Measurements from ENCODE around the gene ARHGAP27.
"Not testable (repeated sequence)": the region's sequence is repeated elsewhere in the genome, so short reads cannot be mapped to it uniquely, and the experiment has no call there.

Gene ARHGAP27

DNA sequence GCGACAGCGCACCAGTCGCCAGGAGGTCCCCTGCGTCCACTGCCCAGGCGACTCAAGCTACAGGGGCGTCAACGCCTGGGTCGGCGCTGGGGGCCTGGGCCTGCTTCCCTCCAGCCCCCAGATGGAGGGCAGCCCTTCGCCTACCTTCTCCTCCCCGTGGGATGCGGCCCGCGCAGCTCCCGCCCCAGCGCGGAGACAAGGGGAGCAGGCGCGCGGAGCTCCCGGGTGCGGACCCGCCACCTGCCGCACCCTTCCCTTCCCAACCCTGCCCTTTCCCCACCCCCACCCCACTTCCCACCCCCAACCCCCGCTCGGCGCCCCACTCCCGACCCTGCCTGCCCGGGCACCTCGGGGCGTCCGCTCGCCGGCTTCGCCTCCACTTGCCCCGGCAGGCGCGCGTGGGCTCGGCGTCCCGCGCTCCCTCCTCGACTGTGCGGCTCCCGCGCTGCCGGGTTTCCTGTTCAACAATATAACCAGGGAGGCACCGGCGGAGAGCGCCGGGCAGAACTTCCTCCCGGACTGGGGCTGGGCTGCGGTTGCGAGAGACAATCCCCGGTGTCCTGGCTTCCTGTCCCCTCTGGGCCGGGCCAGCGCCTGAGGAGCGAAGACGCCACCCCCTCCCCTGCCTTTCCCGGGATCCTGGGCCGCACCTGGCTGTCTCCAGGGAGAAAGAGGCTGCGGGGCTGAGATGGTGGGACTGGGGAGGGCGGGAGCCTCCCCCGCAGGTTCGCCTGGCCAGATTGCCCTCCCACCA is at the start of gene ARHGAP27:
Gene ARHGAP27 (minus strand): TSS at position 466 of the 754 bp plus-strand sequence. CDS start 2,591 bp downstream, outside the sequence.
- no peak for DNase-seq (ENCODE audit: low read depth)

GRCh38 chr17:45482317-45482716 is 49.6 kb upstream of the ARHGAP27 start:
- DNase-seq (ENCODE audit: low read depth), result not testable (repeated sequence)

GRCh38 chr17:45475436-45475835 is 42.8 kb upstream of the ARHGAP27 start:
- DNase-seq (ENCODE audit: low read depth), result not testable (repeated sequence)

DNA sequence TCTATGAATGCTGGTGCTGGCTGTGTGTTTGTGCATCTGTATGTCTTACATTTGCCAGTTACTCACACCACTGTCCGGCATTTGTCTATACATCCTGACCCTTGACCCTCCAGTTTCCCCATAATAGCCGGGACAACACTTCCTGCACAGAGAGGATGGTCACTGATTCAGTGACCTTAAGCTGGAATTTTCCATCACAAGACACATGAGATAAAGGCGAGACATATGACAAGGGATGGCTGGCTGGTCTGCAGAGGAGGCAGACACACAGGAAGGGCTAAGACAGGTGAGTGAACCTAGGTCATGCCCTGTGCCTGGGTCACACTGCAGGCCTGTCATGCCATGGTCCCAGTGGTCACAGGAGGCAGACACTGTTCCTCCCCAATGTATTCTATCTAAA is 39.6 kb upstream of the ARHGAP27 start:
- not testable (repeated sequence) for DNase-seq (ENCODE audit: low read depth)

- DNase-seq (ENCODE audit: low read depth), result not testable (repeated sequence)
Observed at GRCh38 chr17:45469204-45469563, 36.5 kb upstream of the ARHGAP27 start.

DNA sequence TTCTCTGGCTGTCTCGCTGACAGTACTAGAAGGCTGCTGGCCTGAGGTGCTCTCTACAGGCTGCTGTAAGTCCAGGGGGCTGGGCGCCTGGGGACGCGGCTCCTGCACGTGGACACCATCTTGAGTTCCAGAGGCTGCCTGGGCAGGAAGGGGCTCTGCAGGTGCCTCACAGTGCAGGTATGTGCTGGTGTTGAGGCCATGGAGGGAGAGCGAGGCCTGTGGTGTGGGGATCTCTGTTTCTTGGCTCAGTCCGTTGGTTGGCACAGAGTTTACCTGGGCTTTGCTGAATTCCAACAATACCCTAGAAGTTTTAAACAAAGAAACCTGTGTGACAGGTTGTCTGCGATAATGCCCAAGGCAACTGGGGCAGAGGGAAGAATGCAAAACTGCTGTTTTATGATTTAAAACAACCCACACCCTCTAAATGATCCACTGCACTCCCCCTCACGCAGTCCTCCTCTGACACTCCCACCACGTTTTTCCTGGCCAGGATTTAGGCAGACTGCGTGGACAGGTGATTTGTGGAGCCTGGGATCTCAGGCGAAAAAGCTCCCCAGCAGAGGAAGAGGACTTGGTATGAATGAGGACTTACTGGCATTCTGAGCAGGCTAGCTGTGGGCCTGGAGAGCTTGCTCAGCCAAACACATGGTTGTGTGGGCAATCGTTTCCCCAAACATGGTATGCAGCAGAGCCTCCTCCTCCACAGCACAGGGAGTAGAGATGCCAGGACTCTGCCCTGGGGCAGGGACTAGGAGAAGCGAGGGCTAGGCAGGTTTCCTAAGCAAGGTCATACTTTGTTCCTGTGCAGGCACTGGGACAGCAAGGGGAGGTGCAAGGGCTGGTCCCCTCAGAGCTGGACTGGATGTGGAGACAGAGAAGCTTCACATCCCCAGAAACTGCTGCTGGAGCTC is 35.9 kb upstream of the ARHGAP27 start:
- DNase-seq (ENCODE audit: low read depth), result not testable (repeated sequence)

- not testable (repeated sequence) for DNase-seq (ENCODE audit: low read depth)
Observed at GRCh38 chr17:45461524-45462327, 29.1 kb upstream of the ARHGAP27 start.

DNA sequence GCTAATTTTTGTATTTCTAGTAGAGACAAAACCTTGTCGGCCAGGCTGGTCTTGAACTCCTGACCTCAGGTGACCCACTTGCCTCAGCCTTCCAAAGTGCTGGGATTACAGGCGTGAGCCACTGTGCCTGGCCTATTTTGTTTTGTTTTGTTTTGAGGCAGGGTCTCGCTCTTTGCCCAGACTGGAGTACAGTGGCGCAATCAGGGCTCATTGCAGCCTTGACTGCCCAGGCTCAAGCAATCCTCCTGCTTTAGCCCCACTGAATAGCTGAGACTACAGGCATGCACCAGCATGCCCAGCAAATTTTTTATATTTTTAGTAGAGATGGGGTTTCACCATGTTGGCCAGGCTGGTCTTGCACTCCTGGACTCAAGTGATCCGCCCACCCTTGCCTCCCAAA is 27.8 kb upstream of the ARHGAP27 start:
- not testable (repeated sequence) for DNase-seq (ENCODE audit: low read depth)

- not testable (repeated sequence) for DNase-seq (ENCODE audit: low read depth)
Observed at GRCh38 chr17:45454341-45454740, 21.7 kb upstream of the ARHGAP27 start.

DNA sequence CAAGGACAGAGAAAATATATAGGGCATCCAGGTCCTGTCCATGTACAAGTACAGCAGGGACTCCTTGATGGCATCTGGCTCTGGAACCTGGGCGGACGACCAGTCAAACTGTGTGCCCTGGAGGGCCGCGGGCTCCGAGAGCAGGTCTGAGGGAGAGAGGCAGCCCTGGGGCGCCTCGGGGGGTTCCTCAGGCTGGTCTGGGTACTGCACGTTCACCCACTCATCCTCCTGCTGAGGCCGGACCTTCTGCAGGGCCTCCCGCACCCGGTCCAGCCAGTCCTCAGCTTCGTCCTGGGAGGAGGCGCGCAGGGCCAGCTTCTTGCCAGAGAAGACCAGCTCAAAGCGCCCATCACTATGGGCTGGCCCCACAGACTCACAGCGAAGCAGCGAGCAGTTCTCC is 21.1 kb upstream of the ARHGAP27 start:
- DNase-seq (ENCODE audit: low read depth), result not testable (repeated sequence)

DNA sequence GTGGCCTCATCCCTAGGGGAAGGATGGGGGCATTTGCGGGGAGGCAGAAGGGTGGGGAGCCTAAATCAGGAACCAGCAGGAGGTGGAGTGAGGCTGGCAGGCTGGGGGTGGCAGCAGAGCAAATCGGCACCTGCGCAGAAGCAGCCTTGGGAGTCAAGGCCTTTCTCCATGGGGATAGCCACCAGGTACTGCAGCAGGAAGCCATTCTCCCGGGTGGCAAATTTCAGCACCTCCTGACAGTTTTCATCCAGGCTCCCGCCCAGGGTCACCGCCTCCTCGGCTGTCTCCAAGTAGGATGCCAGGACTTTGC is 20.5 kb upstream of the ARHGAP27 start:
- not testable (repeated sequence) for DNase-seq (ENCODE audit: low read depth)

DNA sequence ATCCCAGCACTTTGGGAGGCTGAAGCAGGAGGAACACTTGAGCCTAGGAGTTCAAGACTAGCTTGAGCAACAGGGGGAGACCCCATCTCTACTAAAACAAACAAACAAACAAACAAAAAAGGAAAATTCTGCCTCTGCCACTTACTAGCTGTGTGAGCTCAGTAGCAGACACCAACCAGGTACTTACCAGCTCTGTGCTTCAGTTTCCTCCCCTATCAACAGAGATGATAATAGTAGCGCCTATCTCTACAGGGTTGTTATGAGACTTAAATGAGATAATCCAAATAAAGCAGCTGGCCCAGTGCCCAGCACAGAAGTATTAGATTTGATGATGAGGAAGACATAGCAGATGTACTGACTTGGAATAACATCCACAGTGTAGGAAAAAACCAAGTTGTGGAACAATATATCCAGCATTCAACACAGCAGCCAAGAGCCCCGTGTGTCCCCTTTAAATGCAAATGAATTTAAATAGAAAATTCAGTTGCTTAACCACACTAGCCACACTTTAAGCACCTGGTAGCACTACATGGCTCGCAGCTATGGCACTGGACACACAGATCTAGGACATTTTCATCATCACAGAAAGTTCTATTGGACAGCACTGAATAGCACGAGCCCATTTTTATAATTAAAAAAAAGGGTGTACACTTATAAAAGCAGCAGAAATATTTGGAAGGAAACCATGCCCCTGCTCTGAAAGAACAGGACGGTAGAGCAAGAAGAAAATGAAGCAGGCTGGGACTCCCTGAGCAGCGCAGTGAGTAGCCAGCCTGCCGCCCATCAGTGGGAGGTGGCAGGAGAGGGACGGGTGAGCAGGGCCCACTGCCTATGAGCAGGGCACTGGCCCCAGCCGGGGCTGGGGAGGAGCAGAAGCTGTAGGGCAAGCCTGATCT is 19.9 kb upstream of the ARHGAP27 start:
- DNase-seq (ENCODE audit: low read depth), result not testable (repeated sequence)

DNA sequence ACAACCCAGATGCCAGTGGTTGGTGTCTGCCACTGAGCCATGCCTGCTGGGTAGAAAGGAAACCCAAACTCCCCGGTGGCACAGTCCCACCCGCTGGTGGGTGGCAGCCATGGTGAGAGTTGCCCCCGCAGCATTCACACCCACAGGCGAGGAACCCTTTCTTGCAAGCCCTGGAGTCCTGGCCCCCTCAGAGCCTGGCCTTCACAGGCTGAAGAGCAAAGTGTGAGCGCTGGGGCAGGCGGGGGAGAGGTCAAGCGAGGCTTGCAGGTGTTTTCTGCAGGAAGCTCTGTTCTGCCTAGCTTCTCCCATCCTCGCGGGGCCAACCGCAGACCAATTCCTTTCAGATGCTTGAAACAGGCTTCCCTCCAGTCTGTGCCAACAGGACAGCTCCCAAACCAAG is 19.0 kb upstream of the ARHGAP27 start:
- not testable (repeated sequence) for DNase-seq (ENCODE audit: low read depth)

DNA sequence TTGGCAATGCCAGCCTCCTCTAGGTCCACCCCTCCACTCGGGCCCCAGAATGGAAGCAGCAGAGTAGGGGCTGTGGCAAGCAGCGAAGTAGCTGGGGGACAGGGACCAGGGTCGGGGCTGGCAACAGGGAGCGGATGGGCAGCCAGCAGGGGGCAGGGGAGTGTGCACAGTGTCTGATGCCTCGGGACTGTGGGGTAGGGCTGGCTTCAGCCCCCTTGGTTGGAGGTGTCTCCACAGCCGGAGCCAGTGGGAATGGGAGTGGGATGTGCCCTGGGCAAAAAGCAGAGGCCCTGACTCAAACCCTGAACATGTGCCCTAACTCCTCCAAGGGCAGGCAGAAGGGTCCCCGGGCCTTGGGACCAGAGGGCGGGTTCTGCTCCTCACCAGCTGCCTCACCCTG is 18.5 kb upstream of the ARHGAP27 start:
- DNase-seq (ENCODE audit: low read depth), result no peak

- not testable (repeated sequence) for DNase-seq (ENCODE audit: low read depth)
Observed at GRCh38 chr17:45449708-45450329, 17.1 kb upstream of the ARHGAP27 start.

- DNase-seq (ENCODE audit: low read depth), result not testable (repeated sequence)
Observed at GRCh38 chr17:45449260-45449659, 16.6 kb upstream of the ARHGAP27 start.

DNA sequence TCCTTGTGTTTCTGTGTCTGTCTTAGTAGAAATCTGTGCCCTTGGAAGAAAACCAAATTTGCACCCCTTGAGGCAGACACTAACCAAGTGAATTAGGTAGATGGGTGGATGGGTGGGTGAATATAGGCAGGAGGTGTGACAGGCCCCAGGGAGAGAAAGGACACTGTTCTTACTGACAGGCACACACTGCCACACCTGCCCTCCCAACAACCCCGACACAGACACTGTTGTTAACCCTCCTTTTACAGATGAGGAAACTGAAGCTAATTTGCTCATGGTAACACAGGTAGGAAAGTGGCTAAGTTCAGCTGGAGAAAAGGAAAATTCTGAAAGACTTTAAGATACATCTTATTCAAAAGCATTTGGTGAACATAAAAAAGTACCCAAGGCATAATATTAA is 15.8 kb upstream of the ARHGAP27 start:
- not testable (repeated sequence) for DNase-seq (ENCODE audit: low read depth)

- DNase-seq (ENCODE audit: low read depth), result not testable (repeated sequence)
Observed at GRCh38 chr17:45448066-45448465, 15.4 kb upstream of the ARHGAP27 start.

DNA sequence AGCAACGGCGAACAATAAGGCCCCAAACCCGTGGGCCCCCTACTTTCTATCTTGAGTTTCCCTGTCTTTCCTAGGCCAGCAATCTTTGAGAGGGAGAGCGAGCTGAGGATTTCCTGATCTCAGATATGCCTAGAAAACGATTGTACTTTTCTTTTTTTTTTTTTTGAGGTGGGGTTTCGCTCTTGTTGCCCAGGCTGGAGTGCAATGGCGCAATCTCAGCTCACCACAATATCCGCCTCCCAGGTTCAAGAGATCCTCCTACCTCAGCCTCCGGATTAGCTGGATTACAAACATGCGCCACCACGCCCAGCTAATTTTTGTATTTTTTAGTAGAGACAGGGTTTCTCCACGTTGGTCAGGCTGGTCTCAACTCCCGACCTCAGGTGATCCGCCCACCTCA is 15.0 kb upstream of the ARHGAP27 start:
- peak; percentile 58 for DNase-seq (ENCODE audit: low read depth)

DNA sequence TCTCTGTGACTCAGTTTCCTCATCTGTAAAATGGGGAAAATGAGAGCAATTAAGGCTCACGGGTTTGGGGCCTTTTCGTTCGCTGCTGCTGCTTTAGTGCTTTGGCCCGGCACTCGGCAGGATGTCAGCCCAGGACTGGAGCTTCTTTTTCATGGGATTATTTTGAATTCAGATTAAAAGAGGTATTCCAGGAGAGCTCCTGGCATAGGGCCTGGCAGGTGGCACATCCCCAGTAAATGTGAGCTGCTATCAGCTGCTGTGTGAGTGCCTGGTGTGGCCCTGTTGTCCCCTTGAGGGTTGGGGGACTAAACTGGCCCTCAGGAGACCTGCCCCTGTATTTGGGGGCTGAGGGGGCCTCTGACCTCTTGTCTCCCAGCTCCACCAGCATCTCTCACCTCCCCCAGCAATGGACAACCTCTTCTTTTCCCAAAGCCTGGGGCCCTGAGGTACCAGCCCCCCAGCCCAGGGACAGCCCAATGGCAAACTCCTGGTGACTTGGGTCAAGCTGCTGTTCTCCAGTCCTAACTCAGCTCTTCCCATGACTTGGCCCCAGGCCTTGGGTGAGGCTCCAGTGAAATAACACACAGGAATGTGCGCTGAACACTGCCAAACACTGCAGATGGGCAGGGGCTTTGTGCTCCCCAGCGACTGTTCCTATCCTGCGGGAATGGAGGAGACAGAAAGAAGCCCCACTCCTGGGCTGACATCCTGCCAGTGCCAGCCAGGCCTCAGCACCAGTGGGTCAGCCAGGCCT is 14.4 kb upstream of the ARHGAP27 start:
- DNase-seq (ENCODE audit: low read depth), result peak; percentile 54
